H1 (cell line): ENCODE data around the gene TOP3B. TPM values are rescaled to one million over a fixed set of nuclear protein-coding genes. Genes with fewer than 3 reads are reported as not detected.

ENCODE experiments used
- CTCF ChIA-PET: fragments of 300-600 bp; sonication (Branson Sonifier 250); formaldehyde crosslinking; loops from one replicate; lab custom pipeline; 2021; ENCODE audit not compliant: partially characterized antibody; lab: Charles Lee
- POLR2A ChIA-PET: fragments of 300-600 bp; sonication (Branson Sonifier 250); formaldehyde crosslinking; loops from one replicate; lab custom pipeline; 2021; ENCODE audit warnings: inconsistent platforms; ENCODE audit not compliant: partially characterized antibody; lab: Charles Lee
- DNase-seq, 2 experiments: peaks; one replicate each; pipeline versions ENCODE4 v3.0.0 to v3.0.0-alpha.2; 2010 to 2022; ENCODE audit warnings: low spot score in 2 of 2, low read depth in 1 of 2, mixed read lengths in 1 of 2
- FAIRE-seq: peaks from 2 replicates; lab custom pipeline; 2011; peaks lifted over from hg19 to GRCh38; lab: Jason Lieb, UNC
- H2AFZ ChIP-seq: 2 replicates; pipeline ENCODE4 v1.8.1; 2012; ENCODE audit warnings: low read length, inconsistent platforms
- H2AK5ac ChIP-seq: 2 replicates; pipeline ENCODE4 v1.6.1; 2013; ENCODE audit warnings: low read depth, low read length
- H2BK120ac ChIP-seq: replicated peaks from 2 replicates; pipeline ENCODE3; 2013; ENCODE audit warnings: low read depth, low read length, inconsistent platforms
- H2BK12ac ChIP-seq: 2 replicates; pipeline ENCODE4 v1.6.1; 2013; ENCODE audit warnings: low read depth, low read length
- H2BK15ac ChIP-seq: 2 replicates; pipeline ENCODE4 v1.6.1; 2013; ENCODE audit warnings: low read length
- H2BK20ac ChIP-seq: 2 replicates; pipeline ENCODE4 v1.6.1; 2013; ENCODE audit warnings: low read length
- H2BK5ac ChIP-seq: 2 replicates; pipeline ENCODE4 v1.6.1; 2013; ENCODE audit warnings: low read depth, low read length
- H3K14ac ChIP-seq: 2 replicates; pipeline ENCODE4 v1.6.1; 2013; ENCODE audit warnings: inconsistent platforms; ENCODE audit not compliant: insufficient read length
- H3K18ac ChIP-seq: 2 replicates; pipeline ENCODE4 v1.6.1; 2013; ENCODE audit warnings: low read length; ENCODE audit errors: extremely low read depth
- H3K23ac ChIP-seq: 2 replicates; pipeline ENCODE4 v1.6.1; 2013; ENCODE audit warnings: inconsistent platforms; ENCODE audit not compliant: insufficient read length
- H3K23me2 ChIP-seq: 2 replicates; pipeline ENCODE4 v1.6.1; 2013; ENCODE audit warnings: low read depth, low read length
- H3K27ac ChIP-seq: 2 replicates; pipeline ENCODE4 v1.6.1; 2011; ENCODE audit warnings: low read depth, low read length, inconsistent platforms
- H3K27me3 ChIP-seq, 4 experiments: replicated peaks in 1 of 4; 1 replicate in 1 of 4; 2 replicates in 3 of 4; pipeline versions ENCODE4 v1.6.1 to v1.8.1; 2011 to 2013; ENCODE audit warnings: low read length in 3 of 4, mild to moderate bottlenecking in 3 of 4, inconsistent platforms in 2 of 4, mixed read lengths in 2 of 4, moderate library complexity in 1 of 4; ENCODE audit not compliant: control insufficient read depth in 3 of 4, insufficient read depth in 3 of 4; ENCODE audit errors: extremely low read depth in 1 of 4
- H3K36me3 ChIP-seq, 4 experiments: 2 replicates each; pipeline versions ENCODE4 v1.6.1 to v1.8.1; 2011 to 2013; ENCODE audit warnings: mild to moderate bottlenecking in 4 of 4, low read length in 3 of 4, moderate library complexity in 2 of 4, control low read depth in 1 of 4, inconsistent platforms in 1 of 4; ENCODE audit not compliant: insufficient read depth in 4 of 4, control insufficient read depth in 2 of 4
- H3K4ac ChIP-seq: replicated peaks from 2 replicates; pipeline ENCODE3; 2013; ENCODE audit warnings: low read length, low read depth, mixed read lengths, inconsistent platforms; ENCODE audit not compliant: insufficient read length
- H3K4me1 ChIP-seq, 4 experiments: replicated peaks in 1 of 4; 1 replicate in 1 of 4; 2 replicates in 3 of 4; pipeline versions ENCODE4 v1.6.1 to v1.8.1; 2011 to 2013; ENCODE audit warnings: low read length in 3 of 4, inconsistent platforms in 2 of 4, mixed read lengths in 1 of 4; ENCODE audit not compliant: insufficient read depth in 4 of 4, control insufficient read depth in 3 of 4
- H3K4me2 ChIP-seq, 2 experiments: 2 replicates each; pipeline versions ENCODE4 v1.6.1 to v1.8.1; 2011 to 2013; ENCODE audit warnings: low read depth in 2 of 2, low read length in 2 of 2, control low read depth in 1 of 2, inconsistent platforms in 1 of 2, mild to moderate bottlenecking in 1 of 2; ENCODE audit not compliant: insufficient read depth in 1 of 2
- H3K4me3 ChIP-seq, 4 experiments: fragments of 200-600, 300-600 bp in 1 of 4; sonication (generic), shearing (Covaris generic), sonication (Bioruptor Twin) in 1 of 4; 2 replicates each; pipeline versions ENCODE4 v1.5.1 to v1.8.1; 2011 to 2016; ENCODE audit warnings: low read length in 4 of 4, low read depth in 3 of 4, control low read depth in 2 of 4, inconsistent platforms in 2 of 4, mild to moderate bottlenecking in 2 of 4, mixed read lengths in 1 of 4, moderate library complexity in 1 of 4; ENCODE audit not compliant: insufficient read depth in 2 of 4; ENCODE audit errors: extremely low read depth in 1 of 4
- H3K56ac ChIP-seq: replicated peaks from 2 replicates; pipeline ENCODE3; 2013; ENCODE audit warnings: low read depth, mild to moderate bottlenecking, mixed read lengths, low read length, inconsistent platforms; ENCODE audit not compliant: insufficient read length
- H3K79me1 ChIP-seq: 2 replicates; pipeline ENCODE4 v1.6.1; 2013; ENCODE audit warnings: low read depth, low read length, control low read depth
- H3K79me2 ChIP-seq, 2 experiments: 2 replicates each; pipeline versions ENCODE4 v1.6.1 to v1.8.1; 2012 to 2013; ENCODE audit warnings: low read length in 2 of 2, mild to moderate bottlenecking in 2 of 2, inconsistent platforms in 1 of 2; ENCODE audit not compliant: insufficient read depth in 2 of 2, control insufficient read depth in 1 of 2
- H3K9ac ChIP-seq, 4 experiments: replicated peaks in 1 of 4; 1 replicate in 1 of 4; 2 replicates in 3 of 4; pipeline versions ENCODE4 v1.6.1 to v1.8.1; 2011 to 2013; ENCODE audit warnings: low read depth in 3 of 4, low read length in 3 of 4, control low read depth in 2 of 4, mild to moderate bottlenecking in 2 of 4, moderate library complexity in 2 of 4, inconsistent platforms in 1 of 4; ENCODE audit errors: extremely low read depth in 1 of 4
- H3K9me3 ChIP-seq, 2 experiments: 2 replicates each; pipeline versions ENCODE4 v1.6.1 to v1.8.1; 2012 to 2013; ENCODE audit warnings: mild to moderate bottlenecking in 2 of 2, moderate library complexity in 2 of 2, control low read depth in 1 of 2, inconsistent platforms in 1 of 2, low read depth in 1 of 2, low read length in 1 of 2, mixed read lengths in 1 of 2; ENCODE audit not compliant: insufficient read depth in 2 of 2
- H4K20me1 ChIP-seq, 2 experiments: replicated peaks in 1 of 2; 2 replicates each; pipeline versions ENCODE3 to v1.8.1; 2011 to 2013; ENCODE audit warnings: inconsistent platforms in 2 of 2, low read length in 2 of 2, mild to moderate bottlenecking in 1 of 2; ENCODE audit not compliant: insufficient read depth in 2 of 2, control insufficient read depth in 1 of 2
- H4K5ac ChIP-seq: 2 replicates; pipeline ENCODE4 v1.6.1; 2013; ENCODE audit warnings: low read length, low read depth, mixed read lengths, inconsistent platforms; ENCODE audit not compliant: insufficient read length
- H4K8ac ChIP-seq: 2 replicates; pipeline ENCODE4 v1.8.0; 2013; ENCODE audit warnings: mild to moderate bottlenecking, moderate library complexity, low read length, inconsistent platforms; ENCODE audit not compliant: insufficient read depth; ENCODE audit errors: extremely low read depth
- H4K91ac ChIP-seq: replicated peaks from 2 replicates; pipeline ENCODE3; 2013; ENCODE audit warnings: low read length, mixed read lengths, inconsistent platforms; ENCODE audit not compliant: insufficient read length
- CREB1 ChIP-seq: IDR thresholded peaks from 2 replicates; pipeline ENCODE4 v1.6.1; 2012; ENCODE audit warnings: inconsistent platforms
- RFX5 ChIP-seq: IDR thresholded peaks from 2 replicates; pipeline ENCODE4 v1.6.1; 2011; ENCODE audit warnings: low read depth, low read length, improper control_type of control experiment, borderline replicate concordance
- TCF12 ChIP-seq: IDR thresholded peaks from 2 replicates; pipeline ENCODE4 v1.6.1; 2011; ENCODE audit warnings: low read depth, mild to moderate bottlenecking, low read length
- TEAD4 ChIP-seq: IDR thresholded peaks from 2 replicates; pipeline ENCODE4 v1.6.1; 2012; ENCODE audit warnings: low read depth, low read length, inconsistent platforms, mixed read lengths
- WGBS, 2 experiments: shearing (Covaris generic) in 1 of 2; methylation state at CpG; one replicate each; pipeline versions ENCODE4 v1.1.6 to v1.1.7; 2013 to 2015; ENCODE audit warnings: low lambda C conversion rate in 2 of 2, mixed read lengths in 2 of 2, inconsistent platforms in 1 of 2, low coverage in 1 of 2, missing lambda C conversion rate in 1 of 2; ENCODE audit not compliant: insufficient replicate concordance in 2 of 2, insufficient coverage in 1 of 2, insufficient read length in 1 of 2; ENCODE audit errors: extremely low coverage in 1 of 2, missing lambda C conversion rate in 1 of 2; 5-methylcytosine and 5-hydroxymethylcytosine counted together
- long read RNA-seq, 2 experiments: library from RNA in 1 of 2; library from capped mRNA in 1 of 2; stranded (forward); transcript quantifications; one replicate each; pipeline ENCODE4 v2.0.0, GENCODE V29; 2021; ENCODE audit warnings: inconsistent platforms in 1 of 2
- polyA minus RNA-seq, 3 experiments: library from RNA; depleted of rRNA, polyadenylated mRNA; stranded (reverse); fragments of >200 nt; gene quantifications; 1 replicate in 2 of 3; 2 replicates in 1 of 3; pipeline ENCODE4 v1.2.3, GENCODE V29; 2011
- polyA plus RNA-seq, 7 experiments: library from polyadenylated mRNA; depleted of rRNA in 3 of 7; stranded (reverse) in 5 of 7; unstranded in 2 of 7; fragments of >200 nt in 5 of 7; fragments of 200-250 nt in 2 of 7; gene quantifications; 1 replicate in 5 of 7; 2 replicates in 1 of 7; 4 replicates in 1 of 7; pipeline versions ENCODE4 v1.2.1 to v1.2.3, GENCODE V29; 2011 to 2013; ENCODE audit warnings: missing spikeins in 2 of 7, mixed read lengths in 2 of 7
- total RNA-seq: library from RNA; stranded (reverse); fragmentation: NEBNext Ultra II Directional; extraction: Animal tissue kit (Norgen Biotek cat#: 25700); gene quantifications from 2 replicates; pipeline ENCODE4 v1.2.1, GENCODE V29; 2021

Gene TOP3B
- total RNA-seq (49.3 and 52.8 TPM in 2 replicates), polyA plus RNA-seq (2011; rRNA removed) (30.4 and 45.6 TPM in 2 replicates), polyA minus RNA-seq (2011; rRNA and poly(A)+ RNA removed) (28.2 and 37.9 TPM in 2 replicates)
- 34.6 TPM for polyA plus RNA-seq (2011; cell fraction: cytosol; rRNA removed)
- polyA plus RNA-seq (2011; cell fraction: nucleus; rRNA removed) = 149 TPM
- polyA plus RNA-seq (2012, experiment 1 of 2) = 42.4 to 52.2 TPM (median 45.4 TPM) in 4 replicates
- 33.2 TPM for polyA plus RNA-seq (2012, experiment 2 of 2)
- polyA plus RNA-seq (2013, experiment 1 of 2) = 34.1 TPM
- polyA plus RNA-seq (2013, experiment 2 of 2) = 28.9 TPM
- polyA minus RNA-seq (2011; cell fraction: cytosol; rRNA and poly(A)+ RNA removed) = 20.9 TPM
- 89.8 TPM for polyA minus RNA-seq (2011; cell fraction: nucleus; rRNA and poly(A)+ RNA removed)
- long read RNA-seq, experiment 1, partial matches to known transcripts = 7 of 14 reads
- long read RNA-seq, experiment 1, other reads (novel, unspliced or antisense) = 7 of 14 reads
- long read RNA-seq, experiment 2, partial matches to known transcripts = 3 of 7 reads
- long read RNA-seq, experiment 2, other reads (novel, unspliced or antisense) = 2 of 7 reads

GRCh38 chr22:21982338-21982965 lies at the start of gene TOP3B:
Gene TOP3B, minus strand, starts transcription at chr22:21982787. Its CDS starts 7,078 bp downstream, at chr22:21975709.
- peak within 1 kb of the TSS; percentile 69 for H3K56ac ChIP-seq
- WGBS, 2 experiments = 2% methylated on average over 52 of the region's 54 CpGs; no CpG with 5 or more reads in 1 of the 2 experiments
- H3K9ac ChIP-seq = peak within 1 kb of the TSS; percentile 55 to 91 (median 77)
- peak within 1 kb of the TSS; percentile 57; the same call in 1 of the 2 replicates for H3K27ac ChIP-seq
- peaks cover 10% of the 10 kb centered on the region; the same call in 1 of the 2 replicates for H3K79me1 ChIP-seq
- H3K4me3 ChIP-seq = peak within 1 kb of the TSS; percentile 83 to 98 (median 94)
- no peak within 1 kb of the TSS for H2AK5ac ChIP-seq
- no peak within 1 kb of the TSS for H4K5ac ChIP-seq
- H2BK12ac ChIP-seq = no peak within 1 kb of the TSS
- no peak within 1 kb of the TSS for H2BK5ac ChIP-seq
- no peak within 1 kb of the TSS for H3K4ac ChIP-seq
- H4K20me1 ChIP-seq = peaks cover 3 to 16% of the 10 kb centered on the region in 2 experiments
- FAIRE-seq (no peak), DNase-seq (peak in 1 of 2 experiments; percentile 88)
- ChIA-PET CTCF (interaction anchor here (0.8 to 5.6 kb wide), 7 partner anchors 11 to 426 kb away, joined by 3 to 47 read pairs (median 5); partner anchors contain the start of gene PPM1F), POLR2A (interaction anchor here (0.8 to 3.9 kb wide), 7 partner anchors 9 to 59 kb away, joined by 3 to 19 read pairs (median 8); no protein-coding TSS in a partner anchor)
- H3K79me2 ChIP-seq = peaks cover 0 to 11% of the 10 kb centered on the region in 2 experiments
- H3K36me3 ChIP-seq = no peaks in the 10 kb centered on the region; a peak in 3 of 8 replicates
- H3K23ac ChIP-seq = no peak within 1 kb of the TSS
- H3K9me3 ChIP-seq = no peaks in the 10 kb centered on the region
- H3K27me3 ChIP-seq = peaks cover 3 to 17% (median 15%) of the 10 kb centered on the region in 4 experiments; a peak in 5 of 7 replicates
- peaks cover 0 to 2% (median 0%) of the 10 kb centered on the region in 4 experiments; a peak in 2 of 7 replicates for H3K4me1 ChIP-seq
- no peak within 1 kb of the TSS for H2BK20ac ChIP-seq
- no peak within 1 kb of the TSS for H2BK120ac ChIP-seq
- peak within 1 kb of the TSS; percentile 27 for H4K91ac ChIP-seq
- peak within 1 kb of the TSS; percentile 99 for H4K8ac ChIP-seq
- peak within 1 kb of the TSS; percentile 48; the same call in 1 of the 2 replicates for H3K18ac ChIP-seq
- H3K14ac ChIP-seq = no peak within 1 kb of the TSS
- H2AFZ ChIP-seq = peak within 1 kb of the TSS; percentile 45; the same call in 1 of the 2 replicates
- 0 out of 2 replicates have a peak, but pooled peaks cover 3% of the 10 kb centered on the region for H3K23me2 ChIP-seq
- peak within 1 kb of the TSS; percentile 83 to 88 for H3K4me2 ChIP-seq
- no peak within 1 kb of the TSS for H2BK15ac ChIP-seq
- peak; percentile 44; the same call in 1 of the 2 replicates for TF ChIP-seq TEAD4
- TF ChIP-seq RFX5 = no peak
- no peak for TF ChIP-seq TCF12
- TF ChIP-seq CREB1 = peak; percentile 57; the same call in 1 of the 2 replicates
